ENCODE results near the gene ZDHHC21.

GRCh38 chr9:14653511-14653910 lies 39.7 kb downstream of the ZDHHC21 start:
- TF ChIP-seq MAX (IDR thresholded peaks at IDR 0.05; ENCODE audit: insufficient read depth, insufficient read length) (no peak), CTCF (IDR thresholded peaks at IDR 0.05; ENCODE audit: extremely low read depth in 1 of 2, insufficient read depth in 1 of 2, low read depth in 1 of 2, low read length in 2 of 2) (no peak), POLR2AphosphoS5 (IDR thresholded peaks at IDR 0.05; ENCODE audit: insufficient read depth, low read depth, low read length) (no peak), MYC (IDR thresholded peaks at IDR 0.05; ENCODE audit: low read depth, low read length) (no peak), POLR2A (IDR thresholded peaks at IDR 0.05; ENCODE audit: low read depth, low read length) (no peak), EZH2 (IDR thresholded peaks at IDR 0.05; ENCODE audit: borderline replicate concordance, low read depth, low read length, severe bottlenecking) (no peak)
